Measurements from ENCODE around the gene ZNF823. TPM values are rescaled to one million over a fixed set of nuclear protein-coding genes. Genes with fewer than 3 reads are reported as not detected.
A peak's percentile ranks its signal among the peaks of the same experiment; 100 is the strongest.

The ZNF823 gene
- total and polyA plus RNA-seq, 2 of the 13 experiments (the other 11 are each of a cell fraction or from before 2014, with no cell fraction given), result 5.7 to 11.7 TPM

DNA sequence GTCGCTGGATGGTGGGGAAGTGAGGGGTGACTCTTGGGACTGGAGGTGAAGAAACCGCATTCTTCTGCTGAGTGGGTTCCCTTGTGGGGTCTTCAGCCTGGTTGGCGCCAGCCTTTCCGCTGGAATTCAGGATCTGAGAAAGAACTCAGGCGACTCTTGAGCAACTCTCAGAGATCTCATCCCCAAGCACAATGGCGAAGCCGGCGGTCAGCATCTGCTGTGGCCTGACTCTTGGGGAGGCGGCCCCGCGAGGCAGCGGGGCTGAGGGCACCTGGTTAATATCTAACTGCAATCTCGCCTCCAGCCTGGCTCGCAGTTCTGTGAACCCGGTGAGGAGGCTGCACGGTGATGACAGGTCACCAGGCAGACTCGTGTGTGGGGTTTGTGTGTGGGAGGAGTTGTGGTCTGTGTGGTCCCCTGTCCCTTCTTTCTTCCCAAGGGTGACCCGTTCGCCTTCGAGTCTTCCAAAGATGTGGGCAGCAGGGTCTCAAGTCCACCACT is 28.9 kb upstream of the ZNF823 start (continued):
- TF ChIP-seq ZNF441 (CRISPR knock-in tag; IDR thresholded peaks at IDR 0.05; ENCODE audit: borderline replicate concordance) (peak; percentile 45; the same call in 1 of the 2 replicates), RFX3 (CRISPR knock-in tag; IDR thresholded peaks at IDR 0.05) (no peak), SMARCC2 (IDR thresholded peaks at IDR 0.05) (no peak), PTBP1 (IDR thresholded peaks at IDR 0.05; ENCODE audit: low read depth, low read length, poor library complexity, severe bottlenecking) (no peak), ATF7 (IDR thresholded peaks at IDR 0.05) (no peak), ATF7 (CRISPR knock-in tag; IDR thresholded peaks at IDR 0.05) (no peak), ZNF883 (CRISPR knock-in tag; IDR thresholded peaks at IDR 0.05; ENCODE audit: not compliant biosample characterization) (no peak), BCL3 (CRISPR knock-in tag; IDR thresholded peaks at IDR 0.05) (no peak), ZNF747 (CRISPR knock-in tag; IDR thresholded peaks at IDR 0.05; ENCODE audit: borderline replicate concordance) (no peak), ZNF468 (CRISPR knock-in tag; IDR thresholded peaks at IDR 0.05) (no peak), SSRP1 (CRISPR knock-in tag; IDR thresholded peaks at IDR 0.05) (no peak), SNAI1 (CRISPR knock-in tag; IDR thresholded peaks at IDR 0.05; ENCODE audit: borderline replicate concordance) (no peak), GPBP1L1 (CRISPR knock-in tag; IDR thresholded peaks at IDR 0.05) (no peak), KDM2A (CRISPR knock-in tag; IDR thresholded peaks at IDR 0.05; ENCODE audit: borderline replicate concordance, low read depth) (no peak; the same call in 1 of the 2 replicates), IRX3 (CRISPR knock-in tag; IDR thresholded peaks at IDR 0.05; ENCODE audit: borderline replicate concordance, low read depth) (no peak), ZNF253 (CRISPR knock-in tag; IDR thresholded peaks at IDR 0.05; ENCODE audit: borderline replicate concordance) (no peak), ZBTB7A (CRISPR knock-in tag; IDR thresholded peaks at IDR 0.05) (no peak), ZNF138 (CRISPR knock-in tag; IDR thresholded peaks at IDR 0.05; ENCODE audit: low read depth) (no peak), PCBP2 (optimal IDR thresholded peaks at IDR 0.05; ENCODE audit: low read depth, low read length, poor library complexity, severe bottlenecking) (no peak), GATAD2A (CRISPR knock-in tag; IDR thresholded peaks at IDR 0.05) (peak; percentile 56; the same call in 1 of the 2 replicates)
- TF ChIP-seq, protein P1, sequence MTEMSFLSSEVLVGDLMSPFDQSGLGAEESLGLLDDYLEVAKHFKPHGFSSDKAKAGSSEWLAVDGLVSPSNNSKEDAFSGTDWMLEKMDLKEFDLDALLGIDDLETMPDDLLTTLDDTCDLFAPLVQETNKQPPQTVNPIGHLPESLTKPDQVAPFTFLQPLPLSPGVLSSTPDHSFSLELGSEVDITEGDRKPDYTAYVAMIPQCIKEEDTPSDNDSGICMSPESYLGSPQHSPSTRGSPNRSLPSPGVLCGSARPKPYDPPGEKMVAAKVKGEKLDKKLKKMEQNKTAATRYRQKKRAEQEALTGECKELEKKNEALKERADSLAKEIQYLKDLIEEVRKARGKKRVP (CRISPR knock-in tag; IDR thresholded peaks at IDR 0.05), result no peak
- TF ChIP-seq, protein P2, sequence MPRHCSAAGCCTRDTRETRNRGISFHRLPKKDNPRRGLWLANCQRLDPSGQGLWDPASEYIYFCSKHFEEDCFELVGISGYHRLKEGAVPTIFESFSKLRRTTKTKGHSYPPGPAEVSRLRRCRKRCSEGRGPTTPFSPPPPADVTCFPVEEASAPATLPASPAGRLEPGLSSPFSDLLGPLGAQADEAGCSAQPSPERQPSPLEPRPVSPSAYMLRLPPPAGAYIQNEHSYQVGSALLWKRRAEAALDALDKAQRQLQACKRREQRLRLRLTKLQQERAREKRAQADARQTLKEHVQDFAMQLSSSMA (CRISPR knock-in tag; IDR thresholded peaks at IDR 0.05), result no peak
- TF ChIP-seq, protein P3, sequence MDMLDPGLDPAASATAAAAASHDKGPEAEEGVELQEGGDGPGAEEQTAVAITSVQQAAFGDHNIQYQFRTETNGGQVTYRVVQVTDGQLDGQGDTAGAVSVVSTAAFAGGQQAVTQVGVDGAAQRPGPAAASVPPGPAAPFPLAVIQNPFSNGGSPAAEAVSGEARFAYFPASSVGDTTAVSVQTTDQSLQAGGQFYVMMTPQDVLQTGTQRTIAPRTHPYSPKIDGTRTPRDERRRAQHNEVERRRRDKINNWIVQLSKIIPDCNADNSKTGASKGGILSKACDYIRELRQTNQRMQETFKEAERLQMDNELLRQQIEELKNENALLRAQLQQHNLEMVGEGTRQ (IDR thresholded peaks at IDR 0.05; ENCODE audit: low read depth, low read length), result no peak
- TF ChIP-seq, protein P3 (CRISPR knock-in tag; IDR thresholded peaks at IDR 0.05; ENCODE audit: borderline replicate concordance), result no peak
- TF ChIP-seq, protein P4, sequence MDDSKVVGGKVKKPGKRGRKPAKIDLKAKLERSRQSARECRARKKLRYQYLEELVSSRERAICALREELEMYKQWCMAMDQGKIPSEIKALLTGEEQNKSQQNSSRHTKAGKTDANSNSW (CRISPR knock-in tag; IDR thresholded peaks at IDR 0.05; ENCODE audit: borderline replicate concordance), result no peak
